Measurements from ENCODE around the gene PRKCZ. TPM values are rescaled to one million over a fixed set of nuclear protein-coding genes. Genes with fewer than 3 reads are reported as not detected.

The PRKCZ gene
- polyA plus RNA-seq (2012; ENCODE audit: low read depth, missing spikeins) = 0.82 TPM

DNA sequence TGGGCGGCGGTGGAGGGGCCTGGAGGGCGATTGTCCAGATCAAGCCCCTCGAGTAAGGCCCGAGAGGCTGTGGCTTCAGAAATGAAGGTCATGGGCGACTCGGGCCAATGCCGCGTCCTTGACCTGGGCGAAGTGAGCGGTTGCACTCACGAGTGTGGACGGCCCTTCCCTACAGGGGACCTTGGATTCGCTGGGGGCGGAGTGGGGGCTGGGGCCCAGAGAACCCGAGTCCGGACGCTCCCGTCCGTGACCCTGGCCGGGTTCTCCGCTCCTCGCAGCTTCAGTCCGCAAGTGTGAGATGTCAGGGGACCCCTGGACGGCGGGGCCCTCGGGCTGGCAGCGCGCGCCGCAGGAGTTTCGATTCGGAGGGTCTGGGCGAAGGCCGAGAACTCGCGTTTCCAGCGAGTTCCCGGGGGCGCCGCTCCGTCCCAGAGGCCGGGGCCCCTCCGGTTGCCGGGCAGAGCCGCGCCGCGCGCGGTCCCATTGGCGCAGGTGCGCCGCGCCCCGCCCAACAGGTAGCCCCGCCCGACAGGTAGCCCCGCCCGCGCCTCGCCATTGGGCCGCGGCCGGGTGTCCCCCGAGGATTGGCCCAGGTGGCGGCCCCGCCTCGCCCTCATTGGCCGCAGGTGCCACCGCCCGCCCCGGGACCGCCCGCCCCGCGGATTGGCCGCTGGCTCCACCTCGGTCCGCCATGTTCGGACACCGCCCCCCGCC lies at the start of gene PRKCZ:
Gene PRKCZ, plus strand, starts transcription at position 694 of the 714 bp plus-strand sequence. CDS start 220 bp downstream, outside the sequence.
- no peak for FAIRE-seq
- TF ChIP-seq TAF1 (IDR thresholded peaks at IDR 0.05; ENCODE audit: low read depth, low read length) = no peak
- TF ChIP-seq POLR2A (IDR thresholded peaks at IDR 0.05; ENCODE audit: low read depth, low read length) = no peak
- no peak for TF ChIP-seq PAX5 (IDR thresholded peaks at IDR 0.05; ENCODE audit: insufficient read depth, low read length, severe bottlenecking)
- TF ChIP-seq POU2F2 (IDR thresholded peaks at IDR 0.05; ENCODE audit: low read depth, low read length) = no peak
- no peak for TF ChIP-seq SPI1 (IDR thresholded peaks at IDR 0.05; ENCODE audit: low read depth, low read length)
- no peak for TF ChIP-seq POLR2AphosphoS5 (IDR thresholded peaks at IDR 0.05; ENCODE audit: low read depth, low read length)

GRCh38 chr1:2000432-2000831 lies 49.8 kb upstream of the PRKCZ start:
- DNase-seq (ENCODE audit: insufficient read length, low spot score) = no peak
- TF ChIP-seq TAF1 (IDR thresholded peaks at IDR 0.05; ENCODE audit: low read depth, low read length) (no peak), POLR2AphosphoS5 (IDR thresholded peaks at IDR 0.05; ENCODE audit: low read depth, low read length) (no peak), SPI1 (IDR thresholded peaks at IDR 0.05; ENCODE audit: low read depth, low read length) (no peak)
- FAIRE-seq = no peak

More for the DNA sequence above, at the start of gene PRKCZ:
- peak; percentile 59 for DNase-seq (ENCODE audit: insufficient read length, low spot score)

- TF ChIP-seq POU2F2 (IDR thresholded peaks at IDR 0.05; ENCODE audit: low read depth, low read length) = no peak
- TF ChIP-seq TAF1 (IDR thresholded peaks at IDR 0.05; ENCODE audit: low read depth, low read length) = no peak
- TF ChIP-seq SPI1 (IDR thresholded peaks at IDR 0.05; ENCODE audit: low read depth, low read length) = no peak
- TF ChIP-seq PAX5 (IDR thresholded peaks at IDR 0.05; ENCODE audit: insufficient read depth, low read length, severe bottlenecking) = no peak
- TF ChIP-seq POLR2AphosphoS5 (IDR thresholded peaks at IDR 0.05; ENCODE audit: low read depth, low read length) = no peak
- no peak for TF ChIP-seq POLR2A (IDR thresholded peaks at IDR 0.05; ENCODE audit: low read depth, low read length)
- DNase-seq (ENCODE audit: insufficient read length, low spot score) (no peak), FAIRE-seq (no peak)
These were observed 49.4 kb upstream of the PRKCZ start for GRCh38 chr1:2000850-2001249.

DNA sequence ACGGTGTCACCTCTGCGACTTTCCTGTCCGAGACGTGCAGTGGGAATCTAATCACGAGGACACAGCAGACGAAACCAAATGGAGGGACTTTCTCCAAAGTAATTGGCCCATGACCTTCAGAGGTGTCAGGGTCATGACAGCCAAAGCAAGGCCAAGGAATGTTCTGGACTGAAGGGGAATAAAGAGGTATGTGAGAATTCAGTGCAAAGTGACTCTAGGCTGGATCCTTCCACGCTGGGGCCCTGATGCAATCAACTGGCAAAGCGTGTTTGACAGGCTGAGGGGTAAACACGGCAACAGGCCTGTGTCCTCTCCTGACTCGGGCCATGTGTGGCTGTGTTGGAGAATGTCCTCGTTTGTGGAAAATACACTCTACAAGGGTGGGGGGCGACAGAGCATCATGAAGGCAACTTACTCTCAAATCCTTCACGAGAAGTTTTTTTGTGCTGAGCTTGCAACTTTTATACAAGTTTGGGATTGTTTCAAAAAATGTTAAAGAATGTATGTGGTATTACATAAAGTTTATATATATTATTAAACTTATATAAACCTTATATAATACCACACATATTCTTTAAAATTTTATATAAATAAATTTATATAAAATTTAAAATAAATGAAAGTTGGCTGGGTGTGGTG lies 48.3 kb upstream of the PRKCZ start:
- TF ChIP-seq PAX5 (IDR thresholded peaks at IDR 0.05; ENCODE audit: insufficient read depth, low read length, severe bottlenecking) = no peak
- no peak for TF ChIP-seq POU2F2 (IDR thresholded peaks at IDR 0.05; ENCODE audit: low read depth, low read length)
- TF ChIP-seq TAF1 (IDR thresholded peaks at IDR 0.05; ENCODE audit: low read depth, low read length) = no peak
- TF ChIP-seq POLR2A (IDR thresholded peaks at IDR 0.05; ENCODE audit: low read depth, low read length) = no peak
- TF ChIP-seq POLR2AphosphoS5 (IDR thresholded peaks at IDR 0.05; ENCODE audit: low read depth, low read length) = no peak
- no peak for TF ChIP-seq SPI1 (IDR thresholded peaks at IDR 0.05; ENCODE audit: low read depth, low read length)
- FAIRE-seq (no peak), DNase-seq (ENCODE audit: insufficient read length, low spot score) (no peak)

GRCh38 chr1:2003541-2004131 lies 46.6 kb upstream of the PRKCZ start, which contains the start of gene CFAP74:
Gene CFAP74, minus strand, starts transcription at chr1:2003786. Its CDS starts 12,830 bp downstream, at chr1:1990956.
- DNase-seq (ENCODE audit: insufficient read length, low spot score) (no peak), FAIRE-seq (no peak)
- TF ChIP-seq POLR2AphosphoS5 (IDR thresholded peaks at IDR 0.05; ENCODE audit: low read depth, low read length) = no peak
- no peak for TF ChIP-seq SPI1 (IDR thresholded peaks at IDR 0.05; ENCODE audit: low read depth, low read length)
- no peak for TF ChIP-seq PAX5 (IDR thresholded peaks at IDR 0.05; ENCODE audit: insufficient read depth, low read length, severe bottlenecking)
- TF ChIP-seq POU2F2 (IDR thresholded peaks at IDR 0.05; ENCODE audit: low read depth, low read length) = no peak
- no peak for TF ChIP-seq TAF1 (IDR thresholded peaks at IDR 0.05; ENCODE audit: low read depth, low read length)

- FAIRE-seq = no peak
- TF ChIP-seq POLR2AphosphoS5 (IDR thresholded peaks at IDR 0.05; ENCODE audit: low read depth, low read length) = no peak
- TF ChIP-seq POU2F2 (IDR thresholded peaks at IDR 0.05; ENCODE audit: low read depth, low read length) = no peak
- TF ChIP-seq SPI1 (IDR thresholded peaks at IDR 0.05; ENCODE audit: low read depth, low read length) = no peak
- no peak for TF ChIP-seq PAX5 (IDR thresholded peaks at IDR 0.05; ENCODE audit: insufficient read depth, low read length, severe bottlenecking)
- no peak for TF ChIP-seq POLR2A (IDR thresholded peaks at IDR 0.05; ENCODE audit: low read depth, low read length)
- TF ChIP-seq TAF1 (IDR thresholded peaks at IDR 0.05; ENCODE audit: low read depth, low read length) = no peak
- DNase-seq (ENCODE audit: insufficient read length, low spot score) = no peak
These were observed 45.4 kb upstream of the PRKCZ start for GRCh38 chr1:2004856-2005255.

DNA sequence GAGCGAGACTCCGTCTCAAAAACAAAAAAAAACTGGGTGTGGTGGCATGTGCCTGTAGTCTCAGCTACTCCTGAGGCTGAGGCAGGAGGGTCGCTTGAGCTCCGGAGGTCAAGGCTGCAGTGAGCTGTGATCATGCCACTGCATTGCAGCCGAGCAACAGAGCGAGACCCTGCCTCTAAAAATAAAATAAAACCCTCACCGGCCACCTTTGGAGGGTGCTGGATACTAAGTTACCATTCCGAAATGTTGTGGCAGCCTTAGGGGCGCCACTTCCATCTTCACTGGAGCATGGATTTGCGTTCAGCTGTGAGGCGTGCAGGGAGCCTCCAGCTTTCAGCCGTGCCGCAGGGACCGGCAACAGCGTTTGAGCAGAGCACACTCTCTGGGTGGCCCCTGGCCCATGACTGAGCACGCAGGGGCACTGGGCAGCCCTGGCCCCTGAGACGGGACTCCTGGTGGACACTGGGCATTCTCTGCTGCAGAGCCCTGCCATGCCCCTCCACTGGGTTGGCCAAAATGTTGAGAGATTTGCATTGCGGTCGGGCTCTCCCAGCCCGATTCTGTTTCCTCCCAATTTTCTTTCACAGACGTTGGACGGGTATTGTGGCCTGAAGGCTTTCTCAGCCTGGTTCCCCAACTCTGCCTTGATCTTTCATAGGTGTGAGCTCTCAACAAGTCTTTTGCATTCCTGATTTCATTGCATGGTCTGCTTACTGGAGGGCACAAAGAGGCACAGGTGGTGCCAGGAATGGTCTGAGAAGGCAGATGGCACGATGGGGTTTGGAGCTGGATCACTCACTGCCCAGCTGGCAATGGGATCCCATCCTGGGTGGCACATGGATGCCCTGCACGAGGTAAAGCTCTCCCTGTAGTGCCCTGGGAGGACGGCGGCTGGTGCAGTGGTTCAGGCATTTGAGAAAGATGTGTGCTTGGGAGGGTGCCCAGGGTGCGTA lies 40.8 kb upstream of the PRKCZ start:
- DNase-seq (ENCODE audit: insufficient read length, low spot score) = no peak
- no peak for TF ChIP-seq TAF1 (IDR thresholded peaks at IDR 0.05; ENCODE audit: low read depth, low read length)
- TF ChIP-seq POLR2A (IDR thresholded peaks at IDR 0.05; ENCODE audit: low read depth, low read length) = no peak
- TF ChIP-seq POLR2AphosphoS5 (IDR thresholded peaks at IDR 0.05; ENCODE audit: low read depth, low read length) = no peak
- TF ChIP-seq POU2F2 (IDR thresholded peaks at IDR 0.05; ENCODE audit: low read depth, low read length) = no peak
- TF ChIP-seq PAX5 (IDR thresholded peaks at IDR 0.05; ENCODE audit: insufficient read depth, low read length, severe bottlenecking) = no peak
- TF ChIP-seq SPI1 (IDR thresholded peaks at IDR 0.05; ENCODE audit: low read depth, low read length) = no peak
- FAIRE-seq = no peak

- no peak for FAIRE-seq
- no peak for DNase-seq (ENCODE audit: insufficient read length, low spot score)
- TF ChIP-seq SPI1 (IDR thresholded peaks at IDR 0.05; ENCODE audit: low read depth, low read length) (no peak), POLR2AphosphoS5 (IDR thresholded peaks at IDR 0.05; ENCODE audit: low read depth, low read length) (no peak), TAF1 (IDR thresholded peaks at IDR 0.05; ENCODE audit: low read depth, low read length) (no peak), PAX5 (IDR thresholded peaks at IDR 0.05; ENCODE audit: insufficient read depth, low read length, severe bottlenecking) (no peak), POLR2A (IDR thresholded peaks at IDR 0.05; ENCODE audit: low read depth, low read length) (no peak), POU2F2 (IDR thresholded peaks at IDR 0.05; ENCODE audit: low read depth, low read length) (no peak)
These were observed 36.0 kb upstream of the PRKCZ start for GRCh38 chr1:2014181-2014580.
